K562 (cell line): Measurements from ENCODE around the gene TMEM245.

Experiments used
- EP300 ChIP-seq: IDR thresholded peaks from 2 replicates; pipeline ENCODE4 v1.6.1; 2012; ENCODE audit warnings: low read length, improper control_type of control experiment
- GATAD2B ChIP-seq: fragments of 450-650 bp; IDR thresholded peaks from 2 replicates; pipeline ENCODE4 v1.6.1; 2017; ENCODE audit warnings: mild to moderate bottlenecking, borderline replicate concordance
- POLR2A ChIP-seq: fragments of 450-650 bp; conservative IDR thresholded peaks from 2 replicates; pipeline ENCODE4 v1.6.1; 2016
- RAD21 ChIP-seq, 2 experiments: fragments of 250-450 bp in 1 of 2; fragments of 450-650 bp in 1 of 2; sonication (Bioruptor Pico) in 1 of 2; formaldehyde crosslinking in 1 of 2; IDR thresholded peaks in 1 of 2; conservative IDR thresholded peaks in 1 of 2; 2 replicates each; pipeline versions ENCODE4 v1.4.0 to v1.8.0; 2020 to 2022; ENCODE audit warnings: mild to moderate bottlenecking in 2 of 2, moderate library complexity in 1 of 2
- SPI1 ChIP-seq: IDR thresholded peaks from 2 replicates; pipeline ENCODE4 v1.6.1; 2011; ENCODE audit warnings: low read depth, low read length, control low read depth, borderline replicate concordance
- YY1 ChIP-seq, 3 experiments: IDR thresholded peaks; 2 replicates each; pipeline ENCODE4 v1.6.1; 2011; ENCODE audit warnings: low read length in 2 of 3, mild to moderate bottlenecking in 2 of 3, moderate library complexity in 2 of 3, borderline replicate concordance in 1 of 3, control low read depth in 1 of 3, low read depth in 1 of 3; ENCODE audit not compliant: insufficient read depth in 3 of 3, insufficient replicate concordance in 2 of 3, control insufficient read depth in 1 of 3, insufficient read length in 1 of 3; ENCODE audit errors: extremely low read depth in 1 of 3
- TF ChIP-seq, protein P1 (sequence below): fragments of 150-350 bp; conservative IDR thresholded peaks from 2 replicates; pipeline ENCODE4 v1.6.1; 2014; ENCODE audit warnings: low read length
- TF ChIP-seq, protein P2 (sequence below), 3 experiments: IDR thresholded peaks in 2 of 3; conservative IDR thresholded peaks in 1 of 3; 2 replicates each; pipeline ENCODE4 v1.5.1; 2011 to 2012; ENCODE audit warnings: low read length in 3 of 3, mild to moderate bottlenecking in 3 of 3, control low read depth in 2 of 3, improper control_type of control experiment in 1 of 3, inconsistent platforms in 1 of 3, low read depth in 1 of 3, mixed read lengths in 1 of 3, moderate library complexity in 1 of 3; ENCODE audit not compliant: insufficient read depth in 2 of 3
- TF ChIP-seq, protein P3 (sequence below): sonication (generic); formaldehyde crosslinking; IDR thresholded peaks from 2 replicates; pipeline ENCODE4 v1.8.1; 2022; ENCODE audit warnings: missing genetic modification reagents
- TF ChIP-seq, protein P4 (sequence below): sonication (generic); formaldehyde crosslinking; IDR thresholded peaks from 2 replicates; pipeline ENCODE4 v1.9.0; 2022; ENCODE audit warnings: mild to moderate bottlenecking, missing genetic modification reagents

DNA sequence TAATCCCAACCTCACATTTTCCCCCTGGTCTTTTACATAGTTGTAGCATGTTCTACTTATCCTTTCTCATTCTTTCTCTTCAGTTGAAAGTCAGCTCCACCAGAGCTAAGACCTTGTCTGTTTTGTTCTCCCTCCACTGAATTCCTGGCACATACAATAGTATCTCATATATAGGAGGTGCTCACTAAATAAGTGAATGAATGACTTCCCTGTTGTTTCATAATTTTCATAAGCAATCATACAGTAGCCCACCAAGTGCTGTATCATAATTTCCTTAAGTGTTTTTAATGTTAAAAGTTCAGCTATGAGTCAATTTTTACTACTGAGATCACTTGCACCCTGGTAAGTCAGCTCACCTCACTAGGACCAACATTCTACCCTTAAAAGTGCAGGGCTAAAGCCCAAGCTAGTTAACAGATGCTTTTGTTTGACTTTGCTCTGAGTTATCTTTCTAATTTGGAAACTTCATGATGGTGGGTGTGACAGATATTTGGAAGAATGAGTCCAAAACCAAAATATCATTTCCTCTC is 27.6 kb downstream of the TMEM245 start:
- TF ChIP-seq, protein P1, sequence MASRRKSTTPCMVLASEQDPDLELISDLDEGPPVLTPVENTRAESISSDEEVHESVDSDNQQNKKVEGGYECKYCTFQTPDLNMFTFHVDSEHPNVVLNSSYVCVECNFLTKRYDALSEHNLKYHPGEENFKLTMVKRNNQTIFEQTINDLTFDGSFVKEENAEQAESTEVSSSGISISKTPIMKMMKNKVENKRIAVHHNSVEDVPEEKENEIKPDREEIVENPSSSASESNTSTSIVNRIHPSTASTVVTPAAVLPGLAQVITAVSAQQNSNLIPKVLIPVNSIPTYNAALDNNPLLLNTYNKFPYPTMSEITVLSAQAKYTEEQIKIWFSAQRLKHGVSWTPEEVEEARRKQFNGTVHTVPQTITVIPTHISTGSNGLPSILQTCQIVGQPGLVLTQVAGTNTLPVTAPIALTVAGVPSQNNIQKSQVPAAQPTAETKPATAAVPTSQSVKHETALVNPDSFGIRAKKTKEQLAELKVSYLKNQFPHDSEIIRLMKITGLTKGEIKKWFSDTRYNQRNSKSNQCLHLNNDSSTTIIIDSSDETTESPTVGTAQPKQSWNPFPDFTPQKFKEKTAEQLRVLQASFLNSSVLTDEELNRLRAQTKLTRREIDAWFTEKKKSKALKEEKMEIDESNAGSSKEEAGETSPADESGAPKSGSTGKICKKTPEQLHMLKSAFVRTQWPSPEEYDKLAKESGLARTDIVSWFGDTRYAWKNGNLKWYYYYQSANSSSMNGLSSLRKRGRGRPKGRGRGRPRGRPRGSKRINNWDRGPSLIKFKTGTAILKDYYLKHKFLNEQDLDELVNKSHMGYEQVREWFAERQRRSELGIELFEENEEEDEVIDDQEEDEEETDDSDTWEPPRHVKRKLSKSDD, result no peak
- TF ChIP-seq, protein P2, sequence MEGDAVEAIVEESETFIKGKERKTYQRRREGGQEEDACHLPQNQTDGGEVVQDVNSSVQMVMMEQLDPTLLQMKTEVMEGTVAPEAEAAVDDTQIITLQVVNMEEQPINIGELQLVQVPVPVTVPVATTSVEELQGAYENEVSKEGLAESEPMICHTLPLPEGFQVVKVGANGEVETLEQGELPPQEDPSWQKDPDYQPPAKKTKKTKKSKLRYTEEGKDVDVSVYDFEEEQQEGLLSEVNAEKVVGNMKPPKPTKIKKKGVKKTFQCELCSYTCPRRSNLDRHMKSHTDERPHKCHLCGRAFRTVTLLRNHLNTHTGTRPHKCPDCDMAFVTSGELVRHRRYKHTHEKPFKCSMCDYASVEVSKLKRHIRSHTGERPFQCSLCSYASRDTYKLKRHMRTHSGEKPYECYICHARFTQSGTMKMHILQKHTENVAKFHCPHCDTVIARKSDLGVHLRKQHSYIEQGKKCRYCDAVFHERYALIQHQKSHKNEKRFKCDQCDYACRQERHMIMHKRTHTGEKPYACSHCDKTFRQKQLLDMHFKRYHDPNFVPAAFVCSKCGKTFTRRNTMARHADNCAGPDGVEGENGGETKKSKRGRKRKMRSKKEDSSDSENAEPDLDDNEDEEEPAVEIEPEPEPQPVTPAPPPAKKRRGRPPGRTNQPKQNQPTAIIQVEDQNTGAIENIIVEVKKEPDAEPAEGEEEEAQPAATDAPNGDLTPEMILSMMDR (IDR thresholded peaks at IDR 0.05 in 2 of 3, conservative IDR thresholded peaks at IDR 0.05 in 1 of 3; ENCODE audit: insufficient read depth in 2 of 3, low read depth in 1 of 3, low read length in 3 of 3), result no peak
- TF ChIP-seq, protein P3, sequence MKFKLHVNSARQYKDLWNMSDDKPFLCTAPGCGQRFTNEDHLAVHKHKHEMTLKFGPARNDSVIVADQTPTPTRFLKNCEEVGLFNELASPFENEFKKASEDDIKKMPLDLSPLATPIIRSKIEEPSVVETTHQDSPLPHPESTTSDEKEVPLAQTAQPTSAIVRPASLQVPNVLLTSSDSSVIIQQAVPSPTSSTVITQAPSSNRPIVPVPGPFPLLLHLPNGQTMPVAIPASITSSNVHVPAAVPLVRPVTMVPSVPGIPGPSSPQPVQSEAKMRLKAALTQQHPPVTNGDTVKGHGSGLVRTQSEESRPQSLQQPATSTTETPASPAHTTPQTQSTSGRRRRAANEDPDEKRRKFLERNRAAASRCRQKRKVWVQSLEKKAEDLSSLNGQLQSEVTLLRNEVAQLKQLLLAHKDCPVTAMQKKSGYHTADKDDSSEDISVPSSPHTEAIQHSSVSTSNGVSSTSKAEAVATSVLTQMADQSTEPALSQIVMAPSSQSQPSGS (CRISPR knock-in tag), result no peak
- TF ChIP-seq YY1 (IDR thresholded peaks at IDR 0.05; ENCODE audit: borderline replicate concordance in 1 of 3, control insufficient read depth in 1 of 3, extremely low read depth in 1 of 3, insufficient read depth in 3 of 3, insufficient read length in 1 of 3, insufficient replicate concordance in 2 of 3, low read depth in 1 of 3, low read length in 2 of 3) (no peak), SPI1 (no peak), RAD21 (CRISPR knock-in tag; conservative IDR thresholded peaks at IDR 0.05 in 1 of 2, IDR thresholded peaks at IDR 0.05 in 1 of 2) (no peak), EP300 (no peak), POLR2A (no peak), GATAD2B (no peak)
- TF ChIP-seq, protein P4, sequence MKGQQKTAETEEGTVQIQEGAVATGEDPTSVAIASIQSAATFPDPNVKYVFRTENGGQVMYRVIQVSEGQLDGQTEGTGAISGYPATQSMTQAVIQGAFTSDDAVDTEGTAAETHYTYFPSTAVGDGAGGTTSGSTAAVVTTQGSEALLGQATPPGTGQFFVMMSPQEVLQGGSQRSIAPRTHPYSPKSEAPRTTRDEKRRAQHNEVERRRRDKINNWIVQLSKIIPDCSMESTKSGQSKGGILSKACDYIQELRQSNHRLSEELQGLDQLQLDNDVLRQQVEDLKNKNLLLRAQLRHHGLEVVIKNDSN (CRISPR knock-in tag), result no peak
